Upper lobe of right lung (tissue), 1 donor: ENCODE data around the gene MCRIP2. TPM values are rescaled to one million over a fixed set of nuclear protein-coding genes. Genes with fewer than 3 reads are reported as not detected.

ENCODE experiments used
- ATAC-seq: fragments of 200-7000 bp; cut with Tn5 transposase; one replicate; pipeline ENCODE4 v1.9.1; 2020; ENCODE audit warnings: mild to moderate bottlenecking, moderate library complexity
- DNase-seq: peaks from one replicate; pipeline ENCODE4 v3.0.0-alpha.2; 2020
- H3K27ac ChIP-seq: fragments of 200-600 bp; one replicate; pipeline ENCODE4 v1.8.0; 2022
- H3K27me3 ChIP-seq: fragments of 200-600 bp; one replicate; pipeline ENCODE4 v1.8.0; 2022; ENCODE audit warnings: mild to moderate bottlenecking
- H3K36me3 ChIP-seq: fragments of 200-600 bp; one replicate; pipeline ENCODE4 v1.8.0; 2022
- H3K4me1 ChIP-seq: fragments of 200-600 bp; one replicate; pipeline ENCODE4 v1.8.0; 2022
- H3K4me3 ChIP-seq: fragments of 200-600 bp; one replicate; pipeline ENCODE4 v1.8.0; 2022; ENCODE audit warnings: mild to moderate bottlenecking
- H3K9me3 ChIP-seq: fragments of 200-600 bp; one replicate; pipeline ENCODE4 v1.8.0; 2022
- CTCF ChIP-seq: fragments of 200-600 bp; IDR thresholded peaks from one replicate; pipeline ENCODE4 v1.8.0; 2022; ENCODE audit warnings: antibody characterized with exemption
- intact Hi-C: fragments of 100-400 bp; cut with DNase I; formaldehyde crosslinking; loops from one replicate; pipeline ENCODE4 v1.11.0; 2022
- total RNA-seq: library from RNA; stranded (reverse); fragmentation: NEBNext Ultra II Directional; extraction: Animal tissue kit (Norgen Biotek cat#: 25700); gene quantifications from one replicate; pipeline ENCODE4 v1.2.1, GENCODE V29; 2021
- donor health status: DM: no; HTN: yes; CAD: no; lungs with severe emphysema.

MCRIP2 gene
- total RNA-seq, 1 donor from 2014 or later: 57.9 TPM

GRCh38 chr16:674214-674881 is 32.7 kb downstream of the MCRIP2 start:
- no peak overlapping the region for H3K27ac ChIP-seq
- DNase-seq: no peak
- intact Hi-C loops: no loop called here
- H3K4me1 ChIP-seq: peaks cover 10% of the 10 kb centered on the region
- no peak overlapping the region for H3K4me3 ChIP-seq
- H3K9me3 ChIP-seq: no peaks in the 10 kb centered on the region
- ATAC-seq: no peak
- H3K27me3 ChIP-seq: no peaks in the 10 kb centered on the region
- no peak for TF ChIP-seq CTCF
- H3K36me3 ChIP-seq: peaks cover 40% of the 10 kb centered on the region

- Histone ChIP-seq H3K36me3 (peaks cover 34% of the 10 kb centered on the region), H3K4me1 (peaks cover 10% of the 10 kb centered on the region), H3K9me3 (no peaks in the 10 kb centered on the region), H3K27me3 (no peaks in the 10 kb centered on the region), H3K27ac (no peak within 1 kb of the TSS), H3K4me3 (peak within 1 kb of the TSS; percentile 28)
- intact Hi-C loops: no loop called here
- DNase-seq: no peak
- ATAC-seq: no peak
- TF ChIP-seq CTCF: no peak
These were observed 33.6 kb downstream of the MCRIP2 start, which contains the start of gene RHBDL1 for GRCh38 chr16:674968-675883. Gene RHBDL1, plus strand, starts transcription at chr16:675671. Its CDS starts 120 bp downstream, at chr16:675791.

- ATAC-seq (no peak), DNase-seq (no peak)
- H3K4me1 ChIP-seq: peaks cover 13% of the 10 kb centered on the region
- peaks cover 26% of the 10 kb centered on the region for H3K36me3 ChIP-seq
- H3K27me3 ChIP-seq: no peaks in the 10 kb centered on the region
- intact Hi-C loops: no loop called here
- no peak for TF ChIP-seq CTCF
- H3K4me3 ChIP-seq: peak overlapping the region; percentile 28
- H3K27ac ChIP-seq: no peak overlapping the region
- no peaks in the 10 kb centered on the region for H3K9me3 ChIP-seq
These were observed 34.4 kb downstream of the MCRIP2 start for GRCh38 chr16:675884-676564.

GRCh38 chr16:676565-676902 is 34.9 kb downstream of the MCRIP2 start:
- Histone ChIP-seq H3K36me3 (peaks cover 22% of the 10 kb centered on the region), H3K4me1 (peaks cover 18% of the 10 kb centered on the region), H3K4me3 (no peak overlapping the region), H3K27ac (no peak overlapping the region), H3K27me3 (no peaks in the 10 kb centered on the region), H3K9me3 (no peaks in the 10 kb centered on the region)
- ATAC-seq (no peak), DNase-seq (no peak)
- TF ChIP-seq CTCF: no peak
- intact Hi-C loops: no loop called here

- Histone ChIP-seq H3K27ac (no peak overlapping the region), H3K4me1 (peaks cover 22% of the 10 kb centered on the region), H3K4me3 (no peak overlapping the region), H3K9me3 (no peaks in the 10 kb centered on the region), H3K36me3 (peaks cover 22% of the 10 kb centered on the region), H3K27me3 (no peaks in the 10 kb centered on the region)
- DNase-seq (peak; percentile 87), ATAC-seq (no peak)
- intact Hi-C loops: no loop called here
- TF ChIP-seq CTCF: no peak
These were observed 35.3 kb downstream of the MCRIP2 start for GRCh38 chr16:676913-677312.
